ENCODE data around the gene ATXN7L2.
"Not testable (repeated sequence)": the region's sequence is repeated elsewhere in the genome, so short reads cannot be mapped to it uniquely, and the experiment has no call there.

The ATXN7L2 gene

GRCh38 chr1:109483672-109484518 is at the start of gene ATXN7L2:
TSS of gene ATXN7L2 (plus strand) at chr1:109483905. CDS start at chr1:109483954, 49 bp downstream.
- Histone ChIP-seq H3K9me3 (ENCODE audit: control insufficient read depth in 2 of 2, low read length in 2 of 2) (no peaks in the 10 kb centered on the region), H3K4me1 (ENCODE audit: control insufficient read depth in 2 of 2, insufficient read depth in 2 of 2, low read length in 2 of 2) (peaks cover 12 to 13% of the 10 kb centered on the region in 2 donors), H3K9ac (ENCODE audit: low read depth in 1 of 2, low read length in 2 of 2) (peak within 1 kb of the TSS; percentile 70 to 73), H3K27me3 (ENCODE audit: control insufficient read depth in 2 of 2, insufficient read depth in 2 of 2, low read length in 2 of 2) (peaks cover 2 to 3% of the 10 kb centered on the region in 2 donors), H3K36me3 (ENCODE audit: control insufficient read depth in 2 of 2, insufficient read depth in 2 of 2, low read length in 2 of 2) (no peaks in the 10 kb centered on the region), H3K4me3 (ENCODE audit: low read length in 2 of 2) (peak within 1 kb of the TSS; percentile 75 to 90), H3K27ac (ENCODE audit: low read depth in 2 of 2, low read length in 2 of 2) (peak within 1 kb of the TSS; percentile 86 to 90)

GRCh38 chr1:109434484-109434883 is 49.2 kb upstream of the ATXN7L2 start:
- Histone ChIP-seq H3K36me3 (ENCODE audit: control insufficient read depth in 2 of 2, insufficient read depth in 2 of 2, low read length in 2 of 2) (no peaks in the 10 kb centered on the region), H3K4me1 (ENCODE audit: control insufficient read depth in 2 of 2, insufficient read depth in 2 of 2, low read length in 2 of 2) (no peaks in the 10 kb centered on the region), H3K9me3 (ENCODE audit: control insufficient read depth in 2 of 2, low read length in 2 of 2) (no peaks in the 10 kb centered on the region), H3K27me3 (ENCODE audit: control insufficient read depth in 2 of 2, insufficient read depth in 2 of 2, low read length in 2 of 2) (no peaks in the 10 kb centered on the region), H3K4me3 (ENCODE audit: low read length in 2 of 2) (no peak overlapping the region), H3K9ac (ENCODE audit: low read depth in 1 of 2, low read length in 2 of 2) (no peak overlapping the region), H3K27ac (ENCODE audit: low read depth in 2 of 2, low read length in 2 of 2) (no peak overlapping the region)

GRCh38 chr1:109438798-109439297 is 44.9 kb upstream of the ATXN7L2 start:
- H3K4me3 ChIP-seq (ENCODE audit: low read length in 2 of 2), result no peak overlapping the region
- H3K9me3 ChIP-seq (ENCODE audit: control insufficient read depth in 2 of 2, low read length in 2 of 2), result no peaks in the 10 kb centered on the region
- H3K27ac ChIP-seq (ENCODE audit: low read depth in 2 of 2, low read length in 2 of 2), result no peak overlapping the region
- peaks cover 0 to 7% of the 10 kb centered on the region in 2 donors for H3K27me3 ChIP-seq (ENCODE audit: control insufficient read depth in 2 of 2, insufficient read depth in 2 of 2, low read length in 2 of 2)
- no peaks in the 10 kb centered on the region for H3K4me1 ChIP-seq (ENCODE audit: control insufficient read depth in 2 of 2, insufficient read depth in 2 of 2, low read length in 2 of 2)
- H3K9ac ChIP-seq (ENCODE audit: low read depth in 1 of 2, low read length in 2 of 2), result no peak overlapping the region
- no peaks in the 10 kb centered on the region for H3K36me3 ChIP-seq (ENCODE audit: control insufficient read depth in 2 of 2, insufficient read depth in 2 of 2, low read length in 2 of 2)

- H3K36me3 ChIP-seq (ENCODE audit: control insufficient read depth in 2 of 2, insufficient read depth in 2 of 2, low read length in 2 of 2), result no peaks in the 10 kb centered on the region
- H3K4me3 ChIP-seq (ENCODE audit: low read length in 2 of 2), result no peak overlapping the region
- no peaks in the 10 kb centered on the region for H3K4me1 ChIP-seq (ENCODE audit: control insufficient read depth in 2 of 2, insufficient read depth in 2 of 2, low read length in 2 of 2)
- peaks cover 0 to 17% of the 10 kb centered on the region in 2 donors for H3K27me3 ChIP-seq (ENCODE audit: control insufficient read depth in 2 of 2, insufficient read depth in 2 of 2, low read length in 2 of 2)
- no peak overlapping the region for H3K27ac ChIP-seq (ENCODE audit: low read depth in 2 of 2, low read length in 2 of 2)
- no peaks in the 10 kb centered on the region for H3K9me3 ChIP-seq (ENCODE audit: control insufficient read depth in 2 of 2, low read length in 2 of 2)
- H3K9ac ChIP-seq (ENCODE audit: low read depth in 1 of 2, low read length in 2 of 2), result no peak overlapping the region
Observed at GRCh38 chr1:109441069-109441468, 42.6 kb upstream of the ATXN7L2 start.

- Histone ChIP-seq H3K4me3 (ENCODE audit: low read length in 2 of 2) (no peak overlapping the region), H3K36me3 (ENCODE audit: control insufficient read depth in 2 of 2, insufficient read depth in 2 of 2, low read length in 2 of 2) (no peaks in the 10 kb centered on the region), H3K27ac (ENCODE audit: low read depth in 2 of 2, low read length in 2 of 2) (no peak overlapping the region), H3K4me1 (ENCODE audit: control insufficient read depth in 2 of 2, insufficient read depth in 2 of 2, low read length in 2 of 2) (no peaks in the 10 kb centered on the region), H3K9me3 (ENCODE audit: control insufficient read depth in 2 of 2, low read length in 2 of 2) (no peaks in the 10 kb centered on the region), H3K27me3 (ENCODE audit: control insufficient read depth in 2 of 2, insufficient read depth in 2 of 2, low read length in 2 of 2) (peaks cover 0 to 17% of the 10 kb centered on the region in 2 donors), H3K9ac (ENCODE audit: low read depth in 1 of 2, low read length in 2 of 2) (no peak overlapping the region)
Observed at GRCh38 chr1:109443476-109443875, 40.2 kb upstream of the ATXN7L2 start.

GRCh38 chr1:109444346-109444745 is 39.4 kb upstream of the ATXN7L2 start:
- H3K9me3 ChIP-seq (ENCODE audit: control insufficient read depth in 2 of 2, low read length in 2 of 2), result no peaks in the 10 kb centered on the region
- peaks cover 0 to 17% of the 10 kb centered on the region in 2 donors for H3K27me3 ChIP-seq (ENCODE audit: control insufficient read depth in 2 of 2, insufficient read depth in 2 of 2, low read length in 2 of 2)
- H3K36me3 ChIP-seq (ENCODE audit: control insufficient read depth in 2 of 2, insufficient read depth in 2 of 2, low read length in 2 of 2), result no peaks in the 10 kb centered on the region
- H3K4me1 ChIP-seq (ENCODE audit: control insufficient read depth in 2 of 2, insufficient read depth in 2 of 2, low read length in 2 of 2), result no peaks in the 10 kb centered on the region
- no peak overlapping the region for H3K27ac ChIP-seq (ENCODE audit: low read depth in 2 of 2, low read length in 2 of 2)
- H3K9ac ChIP-seq (ENCODE audit: low read depth in 1 of 2, low read length in 2 of 2), result no peak overlapping the region
- H3K4me3 ChIP-seq (ENCODE audit: low read length in 2 of 2), result no peak overlapping the region

GRCh38 chr1:109445949-109446695 is 37.6 kb upstream of the ATXN7L2 start:
- not testable (repeated sequence) for H3K4me1 ChIP-seq (ENCODE audit: control insufficient read depth in 2 of 2, insufficient read depth in 2 of 2, low read length in 2 of 2); H3K9ac ChIP-seq (ENCODE audit: low read depth in 1 of 2, low read length in 2 of 2); H3K36me3 ChIP-seq (ENCODE audit: control insufficient read depth in 2 of 2, insufficient read depth in 2 of 2, low read length in 2 of 2); H3K9me3 ChIP-seq (ENCODE audit: control insufficient read depth in 2 of 2, low read length in 2 of 2); H3K4me3 ChIP-seq (ENCODE audit: low read length in 2 of 2); H3K27ac ChIP-seq (ENCODE audit: low read depth in 2 of 2, low read length in 2 of 2)
- H3K27me3 ChIP-seq (ENCODE audit: control insufficient read depth in 2 of 2, insufficient read depth in 2 of 2, low read length in 2 of 2), result peaks cover 0 to 17% of the 10 kb centered on the region in 2 donors

- H3K9ac ChIP-seq (ENCODE audit: low read depth in 1 of 2, low read length in 2 of 2), result no peak overlapping the region
- peaks cover 0 to 10% of the 10 kb centered on the region in 2 donors for H3K27me3 ChIP-seq (ENCODE audit: control insufficient read depth in 2 of 2, insufficient read depth in 2 of 2, low read length in 2 of 2)
- H3K4me1 ChIP-seq (ENCODE audit: control insufficient read depth in 2 of 2, insufficient read depth in 2 of 2, low read length in 2 of 2), result no peaks in the 10 kb centered on the region
- H3K27ac ChIP-seq (ENCODE audit: low read depth in 2 of 2, low read length in 2 of 2), result no peak overlapping the region
- H3K4me3 ChIP-seq (ENCODE audit: low read length in 2 of 2), result no peak overlapping the region
- H3K9me3 ChIP-seq (ENCODE audit: control insufficient read depth in 2 of 2, low read length in 2 of 2), result no peaks in the 10 kb centered on the region
- no peaks in the 10 kb centered on the region for H3K36me3 ChIP-seq (ENCODE audit: control insufficient read depth in 2 of 2, insufficient read depth in 2 of 2, low read length in 2 of 2)
Observed at GRCh38 chr1:109447524-109447923, 36.2 kb upstream of the ATXN7L2 start.

- Histone ChIP-seq H3K27ac (ENCODE audit: low read depth in 2 of 2, low read length in 2 of 2) (no peak overlapping the region), H3K9ac (ENCODE audit: low read depth in 1 of 2, low read length in 2 of 2) (no peak overlapping the region), H3K9me3 (ENCODE audit: control insufficient read depth in 2 of 2, low read length in 2 of 2) (peaks cover 0 to 4% of the 10 kb centered on the region in 2 donors), H3K4me1 (ENCODE audit: control insufficient read depth in 2 of 2, insufficient read depth in 2 of 2, low read length in 2 of 2) (no peaks in the 10 kb centered on the region), H3K36me3 (ENCODE audit: control insufficient read depth in 2 of 2, insufficient read depth in 2 of 2, low read length in 2 of 2) (no peaks in the 10 kb centered on the region), H3K27me3 (ENCODE audit: control insufficient read depth in 2 of 2, insufficient read depth in 2 of 2, low read length in 2 of 2) (no peaks in the 10 kb centered on the region), H3K4me3 (ENCODE audit: low read length in 2 of 2) (no peak overlapping the region)
Observed at GRCh38 chr1:109454497-109455133, 29.1 kb upstream of the ATXN7L2 start.

Data from mucosa of rectum (tissue), 2 donors.